Nephron progenitor cell (in vitro differentiated cells): Measurements from ENCODE around the gene RHOBTB3.
"Not testable (repeated sequence)": the region's sequence is repeated elsewhere in the genome, so short reads cannot be mapped to it uniquely, and the experiment has no call there.

Experiments
- DNase-seq: peaks from one replicate; pipeline ENCODE4 v3.0.0; 2021
- H3K27ac Mint-ChIP-seq: 2 replicates; pipeline ENCODE4 v1.8.0; 2021; ENCODE audit warnings: mild to moderate bottlenecking, moderate library complexity, mixed read lengths
- H3K27me3 Mint-ChIP-seq: 2 replicates; pipeline ENCODE4 v1.8.0; 2021; ENCODE audit warnings: mild to moderate bottlenecking, low read depth, mixed read lengths; ENCODE audit not compliant: poor library complexity
- H3K36me3 Mint-ChIP-seq: 2 replicates; pipeline ENCODE4 v1.8.0; 2021; ENCODE audit warnings: low read depth, mixed read lengths
- H3K4me1 Mint-ChIP-seq: 2 replicates; pipeline ENCODE4 v1.8.0; 2021; ENCODE audit warnings: mixed read lengths
- H3K4me3 Mint-ChIP-seq: 2 replicates; pipeline ENCODE4 v1.8.0; 2021; ENCODE audit warnings: mild to moderate bottlenecking, moderate library complexity, mixed read lengths
- H3K9me3 Mint-ChIP-seq: 2 replicates; pipeline ENCODE4 v1.8.0; 2021; ENCODE audit warnings: mild to moderate bottlenecking, moderate library complexity, mixed read lengths
- CTCF ChIP-seq: fragments of 200-600 bp; sonication (generic); IDR thresholded peaks from 2 replicates; pipeline ENCODE4 v1.5.0; 2021; ENCODE audit warnings: antibody characterized with exemption

The RHOBTB3 gene

GRCh38 chr5:95712347-95712958, 18.7 kb upstream of the RHOBTB3 start:
- Mint-ChIP-seq H3K36me3 (peaks cover 28% of the 10 kb centered on the region), H3K27ac (no peak overlapping the region), H3K4me1 (peaks cover 46% of the 10 kb centered on the region), H3K9me3 (peaks cover 6% of the 10 kb centered on the region), H3K4me3 (peak overlapping the region; percentile 35), H3K27me3 (peaks cover 9% of the 10 kb centered on the region)
- TF ChIP-seq CTCF: no peak
- DNase-seq: no peak

GRCh38 chr5:95713246-95713645, 17.9 kb upstream of the RHOBTB3 start:
- H3K27me3 Mint-ChIP-seq, H3K9me3 Mint-ChIP-seq, H3K27ac Mint-ChIP-seq, H3K4me3 Mint-ChIP-seq, DNase-seq: not testable (repeated sequence)
- H3K4me1 Mint-ChIP-seq: peaks cover 42% of the 10 kb centered on the region
- peaks cover 24% of the 10 kb centered on the region for H3K36me3 Mint-ChIP-seq

GRCh38 chr5:95713960-95714710, 17.0 kb upstream of the RHOBTB3 start:
- no peak for TF ChIP-seq CTCF
- Mint-ChIP-seq H3K4me1 (peaks cover 34% of the 10 kb centered on the region), H3K4me3 (no peak overlapping the region), H3K36me3 (peaks cover 24% of the 10 kb centered on the region), H3K27ac (no peak overlapping the region), H3K27me3 (peaks cover 3% of the 10 kb centered on the region), H3K9me3 (peaks cover 6% of the 10 kb centered on the region)
- DNase-seq: no peak

GRCh38 chr5:95715799-95716461, 15.2 kb upstream of the RHOBTB3 start:
- Mint-ChIP-seq H3K4me1 (peaks cover 27% of the 10 kb centered on the region), H3K4me3 (no peak overlapping the region), H3K9me3 (peaks cover 6% of the 10 kb centered on the region), H3K36me3 (peaks cover 24% of the 10 kb centered on the region), H3K27ac (no peak overlapping the region), H3K27me3 (peaks cover 3% of the 10 kb centered on the region)
- no peak for DNase-seq
- TF ChIP-seq CTCF: no peak

- H3K27ac Mint-ChIP-seq: no peak overlapping the region
- no peak overlapping the region for H3K4me3 Mint-ChIP-seq
- peaks cover 3% of the 10 kb centered on the region for H3K27me3 Mint-ChIP-seq
- H3K9me3 Mint-ChIP-seq: peaks cover 6% of the 10 kb centered on the region
- TF ChIP-seq CTCF: no peak
- DNase-seq: no peak
- peaks cover 16% of the 10 kb centered on the region for H3K4me1 Mint-ChIP-seq
- H3K36me3 Mint-ChIP-seq: peaks cover 24% of the 10 kb centered on the region
Measured at GRCh38 chr5:95717439-95717838, 13.7 kb upstream of the RHOBTB3 start.

- H3K9me3 Mint-ChIP-seq: peaks cover 5% of the 10 kb centered on the region
- peaks cover 3% of the 10 kb centered on the region for H3K27me3 Mint-ChIP-seq
- peaks cover 15% of the 10 kb centered on the region for H3K4me1 Mint-ChIP-seq
- H3K27ac Mint-ChIP-seq: no peak overlapping the region
- peaks cover 22% of the 10 kb centered on the region for H3K36me3 Mint-ChIP-seq
- no peak for TF ChIP-seq CTCF
- no peak for DNase-seq
- no peak overlapping the region for H3K4me3 Mint-ChIP-seq
Measured at GRCh38 chr5:95718203-95718602, 12.9 kb upstream of the RHOBTB3 start.
